Measurements from ENCODE around the gene LSAMP. TPM values are rescaled to one million over a fixed set of nuclear protein-coding genes. Genes with fewer than 3 reads are reported as not detected.

Gene LSAMP
- total RNA-seq, 1 experiment from 2014 or later: 3.1 TPM

GRCh38 chr3:115855911-115856310 is 589.4 kb downstream of the LSAMP start:
- DNase-seq (ENCODE audit: low read depth, low spot score) (no peak), ATAC-seq (no peak)
- in situ Hi-C loops (cut with HindIII; ENCODE audit: low pct_unique_long_range_greater_than_20kb, low sequenced_read_pairs): no loop called here
- Histone ChIP-seq H3K36me3 (ENCODE audit: control insufficient read depth, insufficient read depth, low read length) (no peaks in the 10 kb centered on the region), H3K4me1 (ENCODE audit: control insufficient read depth, insufficient read depth, low read length) (no peaks in the 10 kb centered on the region), H3K9me3 (ENCODE audit: control insufficient read depth, insufficient read depth, low read depth, low read length) (no peaks in the 10 kb centered on the region), H3K4me3 (ENCODE audit: low read depth in 2 of 2, low read length in 2 of 2) (no peak overlapping the region), H3K27ac (ENCODE audit: low read length) (no peak overlapping the region), H3K27me3 (ENCODE audit: control insufficient read depth, insufficient read depth, low read length) (no peaks in the 10 kb centered on the region)
- intact Hi-C loops (cut with micrococcal nuclease; ENCODE audit: unreplicated experiment): no loop called here
- BruUV-seq (replicated peaks): no TSS peak
- ChIA-PET CTCF (no interaction called here), POLR2A (no interaction called here)
- no peak for TF ChIP-seq POLR2AphosphoS5 (IDR thresholded peaks at IDR 0.05; ENCODE audit: low read depth, low read length)
- no peak for TF ChIP-seq TCF7L2 (IDR thresholded peaks at IDR 0.05; ENCODE audit: low read depth, low read length)
- TF ChIP-seq SIN3A (IDR thresholded peaks at IDR 0.05; ENCODE audit: borderline replicate concordance, insufficient read depth, low read depth, low read length): no peak
- TF ChIP-seq CTCF (IDR thresholded peaks at IDR 0.05): no peak
- TF ChIP-seq REST (IDR thresholded peaks at IDR 0.05; ENCODE audit: insufficient read depth in 1 of 2, low read depth in 2 of 2, low read length in 1 of 2): no peak

GRCh38 chr3:115853104-115853503 is 592.2 kb downstream of the LSAMP start:
- intact Hi-C loops (cut with micrococcal nuclease; ENCODE audit: unreplicated experiment): no loop called here
- Histone ChIP-seq H3K4me3 (ENCODE audit: low read depth in 2 of 2, low read length in 2 of 2) (no peak overlapping the region), H3K9me3 (ENCODE audit: control insufficient read depth, insufficient read depth, low read depth, low read length) (no peaks in the 10 kb centered on the region), H3K27ac (ENCODE audit: low read length) (no peak overlapping the region), H3K36me3 (ENCODE audit: control insufficient read depth, insufficient read depth, low read length) (no peaks in the 10 kb centered on the region), H3K4me1 (ENCODE audit: control insufficient read depth, insufficient read depth, low read length) (no peaks in the 10 kb centered on the region), H3K27me3 (ENCODE audit: control insufficient read depth, insufficient read depth, low read length) (no peaks in the 10 kb centered on the region)
- POLR2A ChIA-PET: no interaction called here
- no peak for TF ChIP-seq SIN3A (IDR thresholded peaks at IDR 0.05; ENCODE audit: borderline replicate concordance, insufficient read depth, low read depth, low read length)
- TF ChIP-seq REST (IDR thresholded peaks at IDR 0.05; ENCODE audit: insufficient read depth in 1 of 2, low read depth in 2 of 2, low read length in 1 of 2): no peak
- no peak for TF ChIP-seq TCF7L2 (IDR thresholded peaks at IDR 0.05; ENCODE audit: low read depth, low read length)
- TF ChIP-seq CTCF (IDR thresholded peaks at IDR 0.05): no peak
- no peak for TF ChIP-seq POLR2AphosphoS5 (IDR thresholded peaks at IDR 0.05; ENCODE audit: low read depth, low read length)
- in situ Hi-C loops (cut with HindIII; ENCODE audit: low pct_unique_long_range_greater_than_20kb, low sequenced_read_pairs): no loop called here
- no TSS peak for BruUV-seq (replicated peaks)
- no peak for DNase-seq (ENCODE audit: low read depth, low spot score)
- ATAC-seq: no peak
- CTCF ChIA-PET: no interaction called here
